IPS-18a (cell line): ENCODE results near the gene GMDS.

Source experiments
- H3K27ac ChIP-seq: one replicate; pipeline ENCODE4 v1.5.1; 2013; ENCODE audit warnings: low read length
- H3K27me3 ChIP-seq: one replicate; pipeline ENCODE4 v1.6.1; 2013; ENCODE audit warnings: mild to moderate bottlenecking, low read length; ENCODE audit not compliant: control insufficient read depth, insufficient read depth
- H3K36me3 ChIP-seq: one replicate; pipeline ENCODE4 v1.6.1; 2013; ENCODE audit warnings: low read depth, low read length; ENCODE audit not compliant: control insufficient read depth
- H3K4me1 ChIP-seq: one replicate; pipeline ENCODE4 v1.6.1; 2013; ENCODE audit warnings: low read depth, low read length; ENCODE audit not compliant: control insufficient read depth
- H3K4me3 ChIP-seq: one replicate; pipeline ENCODE4 v1.5.1; 2013; ENCODE audit warnings: low read length
- H3K9ac ChIP-seq: one replicate; pipeline ENCODE4 v1.6.1; 2013; ENCODE audit warnings: mild to moderate bottlenecking, low read length, moderate library complexity
- H3K9me3 ChIP-seq: one replicate; pipeline ENCODE4 v1.6.1; 2013; ENCODE audit warnings: low read depth, low read length; ENCODE audit not compliant: control insufficient read depth

Gene GMDS

DNA sequence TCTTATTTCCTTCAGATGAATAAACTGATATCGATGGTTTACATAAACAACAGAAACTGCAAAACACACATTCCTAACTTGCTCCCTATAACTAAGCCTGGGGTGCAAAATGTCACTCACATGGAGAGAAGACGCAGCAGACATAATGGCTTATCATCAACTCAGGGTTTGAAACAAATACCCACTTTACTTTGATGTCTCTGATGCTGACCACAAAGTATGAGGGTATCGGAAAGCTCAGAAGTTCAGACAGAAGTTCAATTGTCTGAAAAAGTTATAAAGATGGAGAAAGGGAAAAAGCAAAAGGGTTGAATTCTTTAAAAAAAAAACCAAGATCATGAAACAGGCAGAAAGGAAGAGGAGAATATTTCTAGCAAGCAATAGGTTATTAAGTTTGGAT, 533.0 kb downstream of the GMDS start:
- Histone ChIP-seq H3K4me1 (no peaks in the 10 kb centered on the region), H3K4me3 (no peak overlapping the region), H3K9me3 (no peaks in the 10 kb centered on the region), H3K27me3 (no peaks in the 10 kb centered on the region), H3K27ac (no peak overlapping the region), H3K9ac (no peak overlapping the region), H3K36me3 (no peaks in the 10 kb centered on the region)

DNA sequence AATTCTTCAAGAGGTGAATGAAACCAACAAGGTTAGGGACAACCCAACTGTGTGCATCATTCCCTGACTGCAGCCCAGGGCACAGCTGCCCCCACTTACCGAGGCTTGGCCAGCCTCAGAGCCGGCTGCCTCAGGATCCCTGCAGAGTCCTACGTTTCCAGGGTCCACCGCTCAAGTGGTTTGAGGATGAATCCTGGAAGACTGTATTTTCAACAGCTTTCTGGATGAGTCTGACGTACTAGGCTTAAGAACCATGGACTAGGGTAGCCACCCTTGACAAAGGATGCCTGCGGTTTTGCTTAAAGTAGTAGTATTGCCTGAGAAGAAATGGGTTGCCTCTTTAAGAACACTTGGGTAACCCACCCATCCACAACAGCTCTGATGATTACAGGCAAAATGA, 534.3 kb downstream of the GMDS start:
- Histone ChIP-seq H3K9me3 (no peaks in the 10 kb centered on the region), H3K36me3 (no peaks in the 10 kb centered on the region), H3K27ac (no peak overlapping the region), H3K4me1 (no peaks in the 10 kb centered on the region), H3K27me3 (no peaks in the 10 kb centered on the region), H3K4me3 (no peak overlapping the region), H3K9ac (no peak overlapping the region)

DNA sequence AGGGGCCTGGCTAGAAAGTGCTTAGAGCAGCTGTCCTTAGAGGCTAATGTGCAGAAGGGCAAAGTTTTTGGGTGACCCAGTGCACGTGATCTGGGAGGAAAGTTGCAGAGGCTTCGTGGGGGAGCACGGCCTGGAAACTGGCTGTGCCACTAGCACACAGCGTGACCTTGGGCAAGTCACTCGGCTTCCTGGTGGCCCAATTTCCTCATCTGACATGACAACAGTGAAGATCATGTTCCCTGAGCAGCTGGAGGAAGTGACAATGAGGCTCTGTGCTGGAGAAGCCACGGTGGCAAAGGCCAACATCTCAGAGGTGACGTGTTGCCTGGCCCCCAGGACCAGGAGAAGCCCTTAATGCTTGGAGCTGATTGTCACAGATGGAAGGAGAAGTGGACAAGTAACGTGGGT, 536.2 kb downstream of the GMDS start:
- H3K4me1 ChIP-seq, result no peaks in the 10 kb centered on the region
- no peaks in the 10 kb centered on the region for H3K36me3 ChIP-seq
- H3K27me3 ChIP-seq, result no peaks in the 10 kb centered on the region
- H3K27ac ChIP-seq, result no peak overlapping the region
- no peak overlapping the region for H3K9ac ChIP-seq
- H3K4me3 ChIP-seq, result no peak overlapping the region
- no peaks in the 10 kb centered on the region for H3K9me3 ChIP-seq

DNA sequence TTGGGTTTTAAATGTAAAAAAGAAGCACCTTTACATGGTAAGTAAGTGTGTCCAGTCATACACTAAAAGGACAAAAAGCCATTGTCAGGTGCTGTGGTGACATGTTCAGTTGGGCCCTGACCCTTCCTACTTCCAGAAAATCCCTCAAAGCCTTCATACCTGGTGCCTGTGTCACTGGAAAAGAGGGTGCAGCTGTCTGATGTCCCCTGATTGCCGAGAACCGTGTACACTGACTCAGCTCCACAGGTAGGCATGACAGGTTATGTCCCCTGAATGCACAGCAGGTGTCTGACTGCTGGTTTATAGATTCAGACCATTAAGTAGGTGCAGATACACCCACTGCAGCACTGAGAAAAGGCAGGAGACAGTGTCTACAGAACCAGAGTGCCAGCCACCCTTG, 536.6 kb downstream of the GMDS start:
- Histone ChIP-seq H3K9ac (no peak overlapping the region), H3K27me3 (no peaks in the 10 kb centered on the region), H3K4me3 (no peak overlapping the region), H3K9me3 (no peaks in the 10 kb centered on the region), H3K4me1 (no peaks in the 10 kb centered on the region), H3K27ac (no peak overlapping the region), H3K36me3 (no peaks in the 10 kb centered on the region)

DNA sequence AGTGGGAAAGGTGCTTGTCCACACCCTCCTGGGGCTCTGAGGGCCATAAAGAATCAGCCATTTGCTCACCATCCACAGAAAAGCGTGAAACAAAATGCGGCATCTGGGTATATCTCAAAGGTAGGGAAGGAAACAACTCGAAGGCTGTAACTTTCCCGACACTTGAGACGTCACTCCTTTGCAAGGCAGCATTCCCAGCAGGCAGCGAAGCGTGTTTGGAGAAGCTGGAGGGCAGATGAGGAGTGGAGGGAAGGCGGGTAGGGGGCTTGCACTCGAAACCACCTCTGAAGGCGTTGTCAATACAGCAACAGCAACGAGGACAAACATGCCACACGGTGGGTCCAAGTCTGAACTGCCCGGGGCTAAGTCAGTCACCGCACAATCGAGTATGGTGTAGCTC, 537.3 kb downstream of the GMDS start:
- no peaks in the 10 kb centered on the region for H3K36me3 ChIP-seq
- H3K9me3 ChIP-seq, result no peaks in the 10 kb centered on the region
- no peaks in the 10 kb centered on the region for H3K27me3 ChIP-seq
- no peak overlapping the region for H3K27ac ChIP-seq
- H3K9ac ChIP-seq, result no peak overlapping the region
- H3K4me3 ChIP-seq, result no peak overlapping the region
- H3K4me1 ChIP-seq, result no peaks in the 10 kb centered on the region

DNA sequence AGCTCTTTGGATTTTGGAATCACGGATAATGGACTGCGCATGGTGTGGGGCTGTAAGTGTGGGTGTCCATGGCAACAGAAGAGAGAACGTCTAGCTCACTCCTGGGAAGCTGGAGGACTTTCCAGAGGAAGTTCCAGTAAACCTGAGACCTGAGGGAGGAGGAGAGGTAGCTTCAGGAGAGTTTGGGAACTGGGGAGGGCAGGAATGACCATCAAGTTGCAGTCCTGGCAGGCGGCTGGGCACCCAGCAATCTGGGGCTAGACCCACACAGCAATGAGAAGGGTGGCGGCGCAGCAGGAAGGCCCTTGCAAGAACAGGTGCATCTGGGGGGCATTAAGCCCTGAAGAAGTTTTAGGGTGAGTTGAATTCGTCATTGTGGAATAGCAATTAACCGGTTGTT, 539.8 kb downstream of the GMDS start:
- Histone ChIP-seq H3K9ac (no peak overlapping the region), H3K4me1 (no peaks in the 10 kb centered on the region), H3K36me3 (no peaks in the 10 kb centered on the region), H3K4me3 (no peak overlapping the region), H3K27ac (no peak overlapping the region), H3K27me3 (no peaks in the 10 kb centered on the region), H3K9me3 (no peaks in the 10 kb centered on the region)

DNA sequence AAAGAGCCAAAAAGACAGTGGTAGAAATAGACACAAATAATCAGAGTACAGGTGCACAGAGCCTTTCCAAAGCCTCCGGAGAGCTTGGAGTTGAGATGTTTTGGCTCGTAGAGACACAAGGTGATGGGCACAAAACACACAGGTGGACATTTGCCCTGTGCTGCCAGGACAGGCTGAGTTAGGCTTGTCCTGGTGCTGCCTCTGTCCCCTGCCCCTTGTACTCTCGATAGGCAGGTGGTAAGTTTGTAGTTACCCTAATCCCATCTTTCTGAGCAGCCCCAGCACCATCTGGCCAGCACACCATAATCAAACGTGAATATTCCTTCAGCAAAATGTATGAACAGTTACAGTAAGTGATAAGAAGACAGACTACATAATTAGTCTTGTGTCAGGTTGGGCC, 540.2 kb downstream of the GMDS start:
- Histone ChIP-seq H3K27me3 (no peaks in the 10 kb centered on the region), H3K9ac (no peak overlapping the region), H3K4me1 (no peaks in the 10 kb centered on the region), H3K4me3 (no peak overlapping the region), H3K27ac (no peak overlapping the region), H3K9me3 (no peaks in the 10 kb centered on the region), H3K36me3 (no peaks in the 10 kb centered on the region)

DNA sequence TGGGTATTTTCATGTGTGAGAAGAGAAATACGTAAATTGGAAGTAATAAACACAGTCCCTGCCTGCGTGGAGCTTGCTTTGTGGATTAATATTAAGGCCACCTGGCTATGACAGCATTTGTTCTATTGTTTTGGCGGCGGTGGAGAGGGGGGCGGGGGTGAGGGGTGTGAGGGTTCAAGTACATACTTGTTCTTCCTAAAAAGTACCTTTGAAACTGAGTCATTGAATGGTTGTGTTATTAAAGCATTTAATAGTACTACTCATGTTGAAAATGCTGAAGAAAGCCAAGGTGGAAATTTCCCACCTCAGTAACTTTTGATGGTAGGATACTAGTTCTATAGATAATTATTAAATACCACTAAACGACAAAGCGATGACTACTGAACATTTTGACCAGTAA, 540.7 kb downstream of the GMDS start:
- Histone ChIP-seq H3K9me3 (no peaks in the 10 kb centered on the region), H3K27ac (no peak overlapping the region), H3K4me3 (no peak overlapping the region), H3K9ac (no peak overlapping the region), H3K4me1 (no peaks in the 10 kb centered on the region), H3K27me3 (no peaks in the 10 kb centered on the region), H3K36me3 (no peaks in the 10 kb centered on the region)

DNA sequence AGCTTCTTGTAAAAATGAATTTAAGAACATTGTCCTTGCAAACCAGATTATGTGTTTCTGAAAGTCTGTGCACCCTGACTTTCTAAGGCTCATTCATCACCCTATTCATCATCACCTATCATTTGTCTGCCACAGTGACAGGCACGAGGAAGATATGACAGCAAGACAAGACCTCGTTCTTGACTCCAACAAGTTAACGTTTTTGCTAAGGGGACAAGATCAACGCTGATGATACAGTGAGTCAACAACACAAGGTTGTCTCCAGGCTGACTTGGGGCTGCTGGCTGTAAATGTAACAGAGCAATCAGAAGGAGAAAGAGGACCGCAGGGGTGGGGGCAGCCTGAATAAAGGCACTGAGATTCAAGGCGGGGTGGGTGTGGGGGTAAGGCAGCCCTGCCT, 541.5 kb downstream of the GMDS start:
- no peaks in the 10 kb centered on the region for H3K9me3 ChIP-seq
- H3K9ac ChIP-seq, result no peak overlapping the region
- H3K36me3 ChIP-seq, result no peaks in the 10 kb centered on the region
- H3K4me3 ChIP-seq, result no peak overlapping the region
- H3K27ac ChIP-seq, result no peak overlapping the region
- H3K4me1 ChIP-seq, result no peaks in the 10 kb centered on the region
- H3K27me3 ChIP-seq, result no peaks in the 10 kb centered on the region

DNA sequence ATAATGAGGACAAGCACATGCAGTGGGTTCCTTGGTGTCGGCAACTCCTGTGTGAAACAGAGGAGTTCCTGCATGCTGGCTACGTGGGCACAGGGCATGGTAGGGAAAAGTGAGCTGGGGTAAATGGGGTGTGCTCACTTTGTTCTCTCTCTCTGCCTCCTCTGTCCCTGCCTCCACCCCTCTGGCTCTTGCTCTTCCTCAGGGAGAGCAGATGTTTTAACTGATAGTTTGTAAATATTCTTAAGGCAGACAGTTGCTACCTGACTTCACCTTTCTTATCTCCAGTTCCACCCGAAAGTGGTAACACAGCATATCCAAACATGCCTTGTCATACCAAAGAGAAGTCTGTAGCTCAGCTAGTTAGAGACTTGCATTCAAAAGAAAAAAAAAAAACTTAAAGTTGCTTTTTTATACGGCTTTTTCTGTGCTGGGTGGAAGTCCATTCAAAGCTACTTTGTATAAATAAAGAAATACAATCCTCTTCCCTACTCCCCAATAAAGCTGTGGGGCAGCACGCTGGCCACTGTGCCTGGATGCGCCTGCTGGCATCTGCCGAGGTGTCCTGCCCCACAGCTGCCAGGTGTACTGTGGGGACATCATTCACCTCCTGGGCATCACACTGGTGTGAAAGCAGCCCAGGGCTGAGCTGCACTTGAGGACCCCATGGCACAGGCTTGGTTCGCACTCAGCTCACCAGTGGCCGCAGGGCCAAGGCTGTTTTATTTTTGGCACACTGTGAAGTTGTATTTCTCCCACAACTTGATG, 542.1 kb downstream of the GMDS start:
- no peaks in the 10 kb centered on the region for H3K36me3 ChIP-seq
- H3K27me3 ChIP-seq, result no peaks in the 10 kb centered on the region
- no peak overlapping the region for H3K27ac ChIP-seq
- H3K9ac ChIP-seq, result no peak overlapping the region
- no peaks in the 10 kb centered on the region for H3K9me3 ChIP-seq
- H3K4me3 ChIP-seq, result no peak overlapping the region
- no peaks in the 10 kb centered on the region for H3K4me1 ChIP-seq

DNA sequence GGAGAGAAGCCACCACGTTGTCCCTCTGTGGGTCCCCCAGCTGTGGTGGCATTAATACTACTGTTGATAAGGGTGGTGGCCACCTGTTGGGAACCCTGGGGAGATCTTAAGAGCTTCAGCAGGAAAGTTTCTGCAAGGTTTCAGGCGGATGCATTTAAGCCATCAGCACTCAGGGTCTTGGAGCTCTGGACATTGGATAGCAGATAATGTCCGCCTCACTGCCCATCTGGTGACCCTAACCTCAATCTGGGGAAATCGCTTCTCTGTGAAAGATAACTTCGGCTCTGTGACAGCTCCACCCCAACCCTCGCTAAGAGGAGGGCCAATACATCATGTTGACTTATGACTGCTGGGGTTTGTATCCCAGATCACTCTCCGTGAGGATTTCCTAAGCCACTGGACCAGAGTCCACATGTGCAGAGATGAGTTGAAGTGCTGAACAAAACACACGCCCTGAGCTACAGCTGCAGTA, 542.8 kb downstream of the GMDS start:
- Histone ChIP-seq H3K27me3 (no peaks in the 10 kb centered on the region), H3K9me3 (no peaks in the 10 kb centered on the region), H3K4me1 (no peaks in the 10 kb centered on the region), H3K36me3 (no peaks in the 10 kb centered on the region), H3K9ac (no peak overlapping the region), H3K4me3 (no peak overlapping the region), H3K27ac (no peak overlapping the region)

DNA sequence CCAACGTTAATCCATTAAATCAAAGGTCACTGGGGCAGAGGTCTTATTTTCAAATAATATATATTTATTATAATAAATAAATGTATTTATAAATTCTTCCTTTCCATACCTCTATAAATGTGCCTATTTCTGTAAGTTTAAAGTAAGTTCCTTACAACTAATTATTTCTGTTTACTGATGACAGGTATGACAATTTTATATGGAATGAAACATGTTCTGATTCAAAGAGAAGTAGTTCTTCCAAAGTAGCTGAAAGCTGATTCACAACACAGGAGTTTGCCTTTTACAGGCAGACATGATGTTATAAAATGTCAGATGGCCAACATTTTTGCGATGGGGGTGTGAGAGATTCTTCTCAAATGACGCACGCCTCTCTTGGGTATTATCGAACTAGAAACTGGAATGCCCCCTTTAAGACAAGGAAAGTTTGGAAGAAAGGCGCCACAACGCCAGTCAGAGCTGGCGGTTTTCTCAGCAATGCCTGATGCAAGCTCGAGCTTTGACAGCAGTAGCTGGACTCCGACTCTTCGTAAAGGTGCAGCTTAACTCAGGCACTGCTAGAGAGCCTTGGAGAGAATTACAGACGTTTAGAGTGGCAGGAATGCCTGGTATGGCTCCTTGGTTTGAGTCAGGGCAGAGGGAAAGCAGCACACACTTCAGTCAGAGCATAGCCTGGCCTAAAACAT, 543.6 kb downstream of the GMDS start:
- H3K9me3 ChIP-seq, result no peaks in the 10 kb centered on the region
- no peaks in the 10 kb centered on the region for H3K27me3 ChIP-seq
- no peak overlapping the region for H3K27ac ChIP-seq
- H3K4me1 ChIP-seq, result no peaks in the 10 kb centered on the region
- H3K36me3 ChIP-seq, result no peaks in the 10 kb centered on the region
- no peak overlapping the region for H3K9ac ChIP-seq
- H3K4me3 ChIP-seq, result no peak overlapping the region
